Measurements from ENCODE around the gene CNKSR1. TPM values are rescaled to one million over a fixed set of nuclear protein-coding genes. Genes with fewer than 3 reads are reported as not detected.

CNKSR1 gene
- total RNA-seq, 1 experiment from 2014 or later, result 35.5 TPM

GRCh38 chr1:26145041-26145959, 32.0 kb upstream of the CNKSR1 start:
- Mint-ChIP-seq H3K27me3 (ENCODE audit: insufficient read depth, unreplicated experiment) (peaks cover 12% of the 10 kb centered on the region), H3K36me3 (ENCODE audit: insufficient read depth, unreplicated experiment) (no peaks in the 10 kb centered on the region), H3K4me1 (ENCODE audit: insufficient read depth, unreplicated experiment) (no peaks in the 10 kb centered on the region), H3K4me3 (ENCODE audit: unreplicated experiment) (no peak overlapping the region), H3K27ac (ENCODE audit: low read depth, unreplicated experiment) (no peak overlapping the region), H3K9me3 (ENCODE audit: unreplicated experiment) (no peaks in the 10 kb centered on the region)
- no TSS peak for BruUV-seq (replicated peaks)
- POLR2A ChIA-PET, result interaction anchor here (0.6 to 4.4 kb wide), 9 partner anchors 19 to 109 kb away, joined by 3 to 29 read pairs (median 9); partner anchors contain the start of genes PDIK1L and ZNF593
- intact Hi-C loops (cut with micrococcal nuclease), result loop anchor here (1.0 kb wide), 3 partner anchors 35 to 109 kb away; no protein-coding TSS in a partner anchor
- TF ChIP-seq CTCF (IDR thresholded peaks at IDR 0.05; ENCODE audit: unreplicated experiment), result peak; percentile 84
- DNase-seq (ENCODE audit: unreplicated experiment), result peak; percentile 90
- CTCF ChIA-PET, result interaction anchor here (0.6 to 6.0 kb wide), 37 partner anchors 8 to 1763 kb away, joined by 3 to 75 read pairs (median 4); partner anchors contain the start of genes CEP85, FAM110D and PDIK1L

- TF ChIP-seq CTCF (IDR thresholded peaks at IDR 0.05; ENCODE audit: unreplicated experiment), result no peak
- no peak overlapping the region for H3K27ac Mint-ChIP-seq (ENCODE audit: low read depth, unreplicated experiment)
- no peaks in the 10 kb centered on the region for H3K9me3 Mint-ChIP-seq (ENCODE audit: unreplicated experiment)
- intact Hi-C loops (cut with micrococcal nuclease), result loop anchor here (1.0 kb wide), 3 partner anchors 36 to 110 kb away; no protein-coding TSS in a partner anchor
- ChIA-PET POLR2A (interaction anchor here (0.6 to 4.4 kb wide), 3 partner anchors 35 to 43 kb away, joined by 3 to 29 read pairs (median 10); partner anchors contain the start of gene PDIK1L), CTCF (interaction anchor here (0.6 to 6.0 kb wide), 21 partner anchors 9 to 1297 kb away, joined by 3 to 75 read pairs (median 7); partner anchors contain the start of genes CEP85, FAM110D and PDIK1L)
- H3K27me3 Mint-ChIP-seq (ENCODE audit: insufficient read depth, unreplicated experiment), result peaks cover 12% of the 10 kb centered on the region
- no peak overlapping the region for H3K4me3 Mint-ChIP-seq (ENCODE audit: unreplicated experiment)
- no peaks in the 10 kb centered on the region for H3K4me1 Mint-ChIP-seq (ENCODE audit: insufficient read depth, unreplicated experiment)
- no TSS peak for BruUV-seq (replicated peaks)
- no peak for DNase-seq (ENCODE audit: unreplicated experiment)
- no peaks in the 10 kb centered on the region for H3K36me3 Mint-ChIP-seq (ENCODE audit: insufficient read depth, unreplicated experiment)
Measured at GRCh38 chr1:26145960-26146294, 31.4 kb upstream of the CNKSR1 start.

GRCh38 chr1:26148887-26149286, 28.4 kb upstream of the CNKSR1 start:
- Mint-ChIP-seq H3K27ac (ENCODE audit: low read depth, unreplicated experiment) (no peak overlapping the region), H3K4me3 (ENCODE audit: unreplicated experiment) (no peak overlapping the region), H3K4me1 (ENCODE audit: insufficient read depth, unreplicated experiment) (no peaks in the 10 kb centered on the region), H3K36me3 (ENCODE audit: insufficient read depth, unreplicated experiment) (no peaks in the 10 kb centered on the region), H3K9me3 (ENCODE audit: unreplicated experiment) (no peaks in the 10 kb centered on the region), H3K27me3 (ENCODE audit: insufficient read depth, unreplicated experiment) (peaks cover 12% of the 10 kb centered on the region)
- POLR2A ChIA-PET, result no interaction called here
- CTCF ChIA-PET, result interaction anchor here (0.6 kb wide), 1 partner anchor 236 kb away, joined by 3 read pairs; no protein-coding TSS in a partner anchor
- no peak for TF ChIP-seq CTCF (IDR thresholded peaks at IDR 0.05; ENCODE audit: unreplicated experiment)
- no peak for DNase-seq (ENCODE audit: unreplicated experiment)
- intact Hi-C loops (cut with micrococcal nuclease), result no loop called here
- BruUV-seq (replicated peaks), result no TSS peak

- Mint-ChIP-seq H3K4me1 (ENCODE audit: insufficient read depth, unreplicated experiment) (no peaks in the 10 kb centered on the region), H3K27me3 (ENCODE audit: insufficient read depth, unreplicated experiment) (no peaks in the 10 kb centered on the region), H3K27ac (ENCODE audit: low read depth, unreplicated experiment) (no peak overlapping the region), H3K36me3 (ENCODE audit: insufficient read depth, unreplicated experiment) (no peaks in the 10 kb centered on the region), H3K4me3 (ENCODE audit: unreplicated experiment) (no peak overlapping the region), H3K9me3 (ENCODE audit: unreplicated experiment) (no peaks in the 10 kb centered on the region)
- intact Hi-C loops (cut with micrococcal nuclease), result no loop called here
- ChIA-PET CTCF (no interaction called here), POLR2A (interaction anchor here (0.6 kb wide), 1 partner anchor 31 kb away, joined by 3 read pairs; no protein-coding TSS in a partner anchor)
- no peak for TF ChIP-seq CTCF (IDR thresholded peaks at IDR 0.05; ENCODE audit: unreplicated experiment)
- BruUV-seq (replicated peaks), result no TSS peak
- DNase-seq (ENCODE audit: unreplicated experiment), result no peak
Measured at GRCh38 chr1:26153966-26154532, 23.2 kb upstream of the CNKSR1 start.

All from MCF 10A (cell line).